Measurements from ENCODE around the gene RNF157. TPM values are rescaled to one million over a fixed set of nuclear protein-coding genes. Genes with fewer than 3 reads are reported as not detected.
"Not testable (repeated sequence)": the region's sequence is repeated elsewhere in the genome, so short reads cannot be mapped to it uniquely, and the experiment has no call there.

RNF157 gene
- total RNA-seq, 1 donor from 2014 or later = 6.8 TPM

DNA sequence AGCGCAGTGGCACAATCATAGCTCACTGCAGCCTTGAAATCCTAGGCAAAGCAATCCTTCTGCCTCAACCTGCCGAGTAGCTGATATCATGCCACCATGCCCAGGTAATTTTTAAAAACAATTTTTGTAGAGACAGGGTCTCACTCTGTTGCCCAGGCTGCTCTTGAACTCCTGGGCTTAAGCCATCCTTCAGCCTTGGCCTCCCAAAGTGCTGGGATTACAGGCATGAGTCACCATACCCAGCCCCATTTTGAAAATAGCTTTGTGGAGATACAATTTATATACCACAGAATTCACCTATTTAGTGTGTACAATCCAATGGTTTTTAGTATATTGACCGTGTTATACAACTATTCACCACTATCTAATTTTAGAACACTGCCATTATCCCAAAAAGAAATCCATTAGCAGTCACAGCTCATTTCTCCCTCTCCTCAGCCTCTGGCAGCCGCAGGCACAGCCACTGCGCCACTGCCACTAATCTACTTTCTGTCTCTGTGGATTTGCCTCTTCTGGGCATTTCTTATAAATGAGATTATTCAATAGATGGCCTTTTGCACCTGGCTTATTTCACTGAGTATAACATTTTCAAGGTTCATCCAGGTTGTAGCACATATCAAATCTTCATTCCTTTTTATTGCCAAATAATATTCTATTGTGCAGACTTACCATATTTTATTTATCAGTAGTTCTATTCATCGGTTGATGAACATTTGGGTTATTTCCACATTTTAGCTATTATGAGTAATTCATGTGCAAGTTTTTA, 6.5 kb downstream of the RNF157 start:
- H3K36me3 ChIP-seq (ENCODE audit: control insufficient read depth in 3 of 3, insufficient read depth in 3 of 3, low read length in 3 of 3) = no peaks in the 10 kb centered on the region
- no peak overlapping the region for H3K27ac ChIP-seq (ENCODE audit: low read depth, low read length)
- H3K4me3 ChIP-seq (ENCODE audit: low read length in 3 of 3) = no peak overlapping the region
- H3K27me3 ChIP-seq (ENCODE audit: control insufficient read depth in 3 of 3, insufficient read depth in 3 of 3, low read length in 3 of 3) = no peaks in the 10 kb centered on the region
- H3K9ac ChIP-seq (ENCODE audit: low read depth in 1 of 3, low read length in 3 of 3) = no peak overlapping the region
- H3K9me3 ChIP-seq (ENCODE audit: control insufficient read depth in 3 of 3, low read length in 3 of 3) = no peaks in the 10 kb centered on the region
- peaks cover 0 to 4% (median 0%) of the 10 kb centered on the region in 3 donors for H3K4me1 ChIP-seq (ENCODE audit: control insufficient read depth in 3 of 3, insufficient read depth in 3 of 3, low read length in 3 of 3)

DNA sequence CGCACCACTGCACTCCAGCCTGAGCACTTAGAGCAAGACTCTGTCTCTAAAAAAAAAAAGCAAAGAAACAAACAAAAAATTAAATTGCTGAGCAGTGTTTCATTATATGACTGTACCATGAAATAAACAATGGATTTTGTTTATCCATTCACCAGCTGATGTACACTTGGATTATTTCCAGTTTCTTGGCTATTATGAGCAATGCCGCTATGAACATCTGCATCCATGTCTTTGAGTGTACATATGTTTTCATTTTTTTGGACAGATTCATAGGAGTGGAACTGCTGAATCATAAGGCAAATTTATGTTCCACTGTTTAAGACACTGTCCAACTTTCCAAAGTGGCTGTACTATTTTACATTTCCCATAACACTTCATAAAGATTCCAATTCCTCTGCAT, 8.0 kb downstream of the RNF157 start:
- Histone ChIP-seq H3K4me1 (ENCODE audit: control insufficient read depth in 3 of 3, insufficient read depth in 3 of 3, low read length in 3 of 3) (peaks cover 0 to 4% (median 0%) of the 10 kb centered on the region in 3 donors), H3K9ac (ENCODE audit: low read depth in 1 of 3, low read length in 3 of 3) (no peak overlapping the region), H3K36me3 (ENCODE audit: control insufficient read depth in 3 of 3, insufficient read depth in 3 of 3, low read length in 3 of 3) (no peaks in the 10 kb centered on the region), H3K4me3 (ENCODE audit: low read length in 3 of 3) (no peak overlapping the region), H3K27me3 (ENCODE audit: control insufficient read depth in 3 of 3, insufficient read depth in 3 of 3, low read length in 3 of 3) (no peaks in the 10 kb centered on the region), H3K9me3 (ENCODE audit: control insufficient read depth in 3 of 3, low read length in 3 of 3) (no peaks in the 10 kb centered on the region), H3K27ac (ENCODE audit: low read depth, low read length) (no peak overlapping the region)

DNA sequence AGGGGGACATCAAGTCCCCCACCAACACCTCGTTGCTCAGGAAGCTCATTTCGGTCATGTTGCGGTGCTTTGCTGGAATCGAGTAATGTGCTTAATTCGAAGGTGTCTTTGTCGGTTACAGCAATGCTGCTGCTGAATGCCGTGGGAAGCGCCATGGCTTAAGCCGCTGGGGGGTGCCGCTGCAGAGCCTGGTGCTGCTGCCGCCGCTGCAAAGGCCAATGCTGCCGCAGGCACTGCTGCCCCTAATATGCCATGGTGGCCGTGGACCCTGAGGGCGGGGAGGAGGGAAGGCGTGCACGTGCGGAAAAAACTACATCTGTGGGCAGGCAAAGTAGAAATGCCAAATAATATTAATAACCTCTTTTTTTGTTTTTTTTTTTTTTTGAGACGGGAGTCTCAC, 13.5 kb downstream of the RNF157 start:
- not testable (repeated sequence) for H3K9ac ChIP-seq (ENCODE audit: low read depth in 1 of 3, low read length in 3 of 3); H3K27me3 ChIP-seq (ENCODE audit: control insufficient read depth in 3 of 3, insufficient read depth in 3 of 3, low read length in 3 of 3); H3K4me1 ChIP-seq (ENCODE audit: control insufficient read depth in 3 of 3, insufficient read depth in 3 of 3, low read length in 3 of 3); H3K27ac ChIP-seq (ENCODE audit: low read depth, low read length); H3K9me3 ChIP-seq (ENCODE audit: control insufficient read depth in 3 of 3, low read length in 3 of 3); H3K36me3 ChIP-seq (ENCODE audit: control insufficient read depth in 3 of 3, insufficient read depth in 3 of 3, low read length in 3 of 3); H3K4me3 ChIP-seq (ENCODE audit: low read length in 3 of 3)

DNA sequence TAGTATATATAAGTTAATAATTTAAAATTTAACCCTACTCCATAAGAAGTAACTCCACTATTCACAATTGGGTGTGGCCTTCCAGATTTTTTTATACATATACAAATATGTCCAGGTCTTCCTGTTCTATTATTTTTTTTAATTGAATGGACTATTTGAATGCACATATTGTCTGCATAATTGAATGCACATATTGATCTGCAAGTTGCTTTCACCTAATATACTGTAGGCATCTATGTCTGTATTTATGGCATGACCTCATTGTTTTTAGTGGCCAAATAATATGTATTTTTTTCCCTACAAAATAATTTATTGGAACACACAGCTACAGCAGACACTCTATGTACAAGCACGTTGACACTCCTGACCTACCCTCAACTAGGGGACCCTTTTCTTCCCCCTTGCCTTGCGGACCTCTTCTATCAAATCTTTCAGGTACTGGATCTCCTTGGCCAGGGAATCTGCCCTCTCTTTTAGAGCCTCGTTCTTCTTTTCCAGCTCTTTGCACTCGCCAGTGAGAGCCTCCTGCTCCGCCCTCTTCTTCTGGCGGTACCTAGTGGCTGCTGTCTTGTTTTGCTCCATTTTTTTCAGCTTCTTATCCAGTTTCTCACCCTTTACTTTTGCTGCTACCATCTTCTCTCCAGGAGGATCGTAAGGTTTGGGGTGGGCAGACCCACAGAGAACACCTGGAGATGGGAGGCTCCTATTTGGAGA, 14.8 kb downstream of the RNF157 start:
- H3K9me3 ChIP-seq (ENCODE audit: control insufficient read depth in 3 of 3, low read length in 3 of 3); H3K27me3 ChIP-seq (ENCODE audit: control insufficient read depth in 3 of 3, insufficient read depth in 3 of 3, low read length in 3 of 3); H3K9ac ChIP-seq (ENCODE audit: low read depth in 1 of 3, low read length in 3 of 3); H3K27ac ChIP-seq (ENCODE audit: low read depth, low read length); H3K4me1 ChIP-seq (ENCODE audit: control insufficient read depth in 3 of 3, insufficient read depth in 3 of 3, low read length in 3 of 3); H3K36me3 ChIP-seq (ENCODE audit: control insufficient read depth in 3 of 3, insufficient read depth in 3 of 3, low read length in 3 of 3); H3K4me3 ChIP-seq (ENCODE audit: low read length in 3 of 3): not testable (repeated sequence)

DNA sequence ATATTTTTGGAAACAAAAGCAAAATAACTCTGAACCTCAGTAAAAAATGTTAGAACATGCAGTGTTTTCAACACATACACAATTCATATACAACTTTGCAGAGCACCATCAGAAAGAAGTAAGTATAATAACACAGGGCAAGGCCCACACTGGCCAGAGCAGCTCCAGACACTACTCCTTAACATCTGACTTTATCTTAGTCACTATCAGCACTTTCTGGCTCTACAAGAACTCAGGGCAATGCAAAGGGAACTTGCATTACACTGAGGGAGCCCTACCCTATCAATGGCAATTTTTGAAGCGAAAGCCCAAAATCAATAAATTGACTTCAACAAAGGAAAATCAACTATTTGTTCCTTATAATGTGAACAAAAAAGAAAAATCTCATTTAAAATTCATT, 16.5 kb downstream of the RNF157 start:
- no peak overlapping the region for H3K4me3 ChIP-seq (ENCODE audit: low read length in 3 of 3)
- H3K27me3 ChIP-seq (ENCODE audit: control insufficient read depth in 3 of 3, insufficient read depth in 3 of 3, low read length in 3 of 3) = no peaks in the 10 kb centered on the region
- H3K4me1 ChIP-seq (ENCODE audit: control insufficient read depth in 3 of 3, insufficient read depth in 3 of 3, low read length in 3 of 3) = no peaks in the 10 kb centered on the region
- H3K9ac ChIP-seq (ENCODE audit: low read depth in 1 of 3, low read length in 3 of 3) = no peak overlapping the region
- H3K9me3 ChIP-seq (ENCODE audit: control insufficient read depth in 3 of 3, low read length in 3 of 3) = no peaks in the 10 kb centered on the region
- H3K27ac ChIP-seq (ENCODE audit: low read depth, low read length) = no peak overlapping the region
- H3K36me3 ChIP-seq (ENCODE audit: control insufficient read depth in 3 of 3, insufficient read depth in 3 of 3, low read length in 3 of 3) = no peaks in the 10 kb centered on the region

DNA sequence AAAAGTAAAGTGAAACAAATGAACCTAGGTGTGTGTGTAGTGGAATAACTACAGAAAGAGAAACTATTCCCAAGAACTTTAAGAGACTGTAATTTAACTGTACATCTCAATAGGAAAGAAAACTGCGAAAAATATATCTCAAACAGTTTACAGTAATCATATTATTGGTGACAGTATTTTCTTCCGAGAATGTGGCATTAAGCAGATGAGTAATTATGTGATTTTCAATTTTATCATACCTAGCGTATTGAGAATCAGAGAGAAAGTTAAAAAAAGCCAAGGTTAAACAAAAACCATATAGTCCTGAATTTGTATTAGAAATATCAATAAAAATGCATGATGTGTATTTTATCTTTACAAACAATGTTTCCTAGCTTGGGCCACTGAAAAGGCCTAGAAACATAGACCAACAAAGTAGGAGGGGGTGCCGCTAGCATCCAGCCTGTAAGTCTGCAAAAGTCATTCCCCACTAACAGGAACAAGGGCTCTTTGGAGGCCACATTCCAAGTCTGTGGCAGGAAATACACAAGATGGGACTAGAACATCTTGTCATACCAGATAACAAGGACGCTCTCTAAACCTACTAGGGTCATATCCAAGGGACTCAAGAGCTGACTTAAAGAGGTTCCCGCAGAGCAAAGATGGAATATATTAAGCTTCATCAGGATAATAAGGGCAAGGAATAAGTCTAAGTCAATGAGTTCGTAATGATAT, 20.5 kb downstream of the RNF157 start:
- Histone ChIP-seq H3K4me1 (ENCODE audit: control insufficient read depth in 3 of 3, insufficient read depth in 3 of 3, low read length in 3 of 3) (no peaks in the 10 kb centered on the region), H3K9ac (ENCODE audit: low read depth in 1 of 3, low read length in 3 of 3) (no peak overlapping the region), H3K27me3 (ENCODE audit: control insufficient read depth in 3 of 3, insufficient read depth in 3 of 3, low read length in 3 of 3) (no peaks in the 10 kb centered on the region), H3K9me3 (ENCODE audit: control insufficient read depth in 3 of 3, low read length in 3 of 3) (no peaks in the 10 kb centered on the region), H3K27ac (ENCODE audit: low read depth, low read length) (no peak overlapping the region), H3K36me3 (ENCODE audit: control insufficient read depth in 3 of 3, insufficient read depth in 3 of 3, low read length in 3 of 3) (no peaks in the 10 kb centered on the region), H3K4me3 (ENCODE audit: low read length in 3 of 3) (no peak overlapping the region)

DNA sequence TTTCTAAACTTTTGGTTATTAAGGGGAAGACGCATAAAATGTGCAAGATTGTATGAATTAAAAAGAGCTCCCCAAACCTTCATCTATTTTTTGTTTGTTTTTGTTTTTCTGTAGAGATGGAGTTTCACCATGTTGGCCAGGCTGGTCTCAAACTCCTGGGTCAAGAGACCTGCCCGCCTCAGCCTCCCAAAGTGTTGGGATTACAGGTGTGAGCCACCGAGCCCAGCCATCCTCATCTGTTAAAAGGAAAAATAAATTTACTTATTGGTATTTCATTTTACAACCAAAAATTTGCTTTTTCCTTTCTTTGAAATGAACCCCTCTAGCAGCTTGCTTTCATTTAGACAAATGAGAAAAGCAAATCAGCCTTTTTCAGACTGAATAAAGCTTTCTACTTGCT, 23.2 kb downstream of the RNF157 start:
- no peaks in the 10 kb centered on the region for H3K27me3 ChIP-seq (ENCODE audit: control insufficient read depth in 3 of 3, insufficient read depth in 3 of 3, low read length in 3 of 3)
- H3K36me3 ChIP-seq (ENCODE audit: control insufficient read depth in 3 of 3, insufficient read depth in 3 of 3, low read length in 3 of 3) = no peaks in the 10 kb centered on the region
- H3K27ac ChIP-seq (ENCODE audit: low read depth, low read length) = no peak overlapping the region
- H3K4me1 ChIP-seq (ENCODE audit: control insufficient read depth in 3 of 3, insufficient read depth in 3 of 3, low read length in 3 of 3) = no peaks in the 10 kb centered on the region
- no peak overlapping the region for H3K9ac ChIP-seq (ENCODE audit: low read depth in 1 of 3, low read length in 3 of 3)
- H3K4me3 ChIP-seq (ENCODE audit: low read length in 3 of 3) = no peak overlapping the region
- no peaks in the 10 kb centered on the region for H3K9me3 ChIP-seq (ENCODE audit: control insufficient read depth in 3 of 3, low read length in 3 of 3)

DNA sequence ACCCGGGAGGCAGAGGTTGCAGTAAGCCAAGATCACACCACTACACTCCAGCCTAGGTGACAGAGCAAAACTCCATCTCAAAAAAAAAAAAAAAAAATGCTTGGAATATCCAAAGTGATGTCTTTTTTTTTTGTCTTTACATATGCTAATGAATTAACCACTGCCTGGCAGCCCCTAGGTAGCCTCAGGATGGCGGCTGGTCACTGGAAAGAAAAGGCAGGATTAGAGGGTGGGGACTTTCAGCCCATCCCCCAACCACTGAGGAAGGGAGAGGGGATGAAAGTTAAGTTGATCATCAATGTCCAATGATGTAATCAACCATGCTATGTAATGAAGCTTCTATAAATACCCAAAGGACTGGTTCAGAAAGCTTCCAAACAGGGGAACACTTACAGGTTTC, 26.8 kb downstream of the RNF157 start:
- Histone ChIP-seq H3K36me3 (ENCODE audit: control insufficient read depth in 3 of 3, insufficient read depth in 3 of 3, low read length in 3 of 3) (no peaks in the 10 kb centered on the region), H3K27ac (ENCODE audit: low read depth, low read length) (no peak overlapping the region), H3K4me1 (ENCODE audit: control insufficient read depth in 3 of 3, insufficient read depth in 3 of 3, low read length in 3 of 3) (peaks cover 0 to 5% (median 0%) of the 10 kb centered on the region in 3 donors), H3K4me3 (ENCODE audit: low read length in 3 of 3) (no peak overlapping the region), H3K27me3 (ENCODE audit: control insufficient read depth in 3 of 3, insufficient read depth in 3 of 3, low read length in 3 of 3) (no peaks in the 10 kb centered on the region), H3K9me3 (ENCODE audit: control insufficient read depth in 3 of 3, low read length in 3 of 3) (no peaks in the 10 kb centered on the region), H3K9ac (ENCODE audit: low read depth in 1 of 3, low read length in 3 of 3) (no peak overlapping the region)

DNA sequence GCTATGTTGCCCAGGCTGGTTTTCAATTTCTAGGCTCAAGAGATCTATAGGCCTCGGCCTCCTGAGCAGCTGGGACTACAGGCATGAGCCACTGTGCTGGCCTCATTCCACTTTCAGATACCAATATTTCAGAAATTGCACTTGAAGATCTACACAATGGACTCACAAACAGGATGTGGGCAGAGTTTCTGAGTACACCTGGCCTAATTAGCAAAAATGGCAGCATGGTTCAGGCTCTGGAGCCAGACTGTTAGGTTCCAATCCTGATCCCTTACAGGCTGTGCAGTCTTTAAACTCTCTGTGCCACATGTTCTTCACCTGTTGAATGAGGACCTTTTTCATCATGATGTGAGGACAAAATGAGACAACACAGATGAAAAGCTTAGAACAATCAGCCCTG, 32.2 kb downstream of the RNF157 start:
- Histone ChIP-seq H3K4me3 (ENCODE audit: low read length in 3 of 3) (peak overlapping the region in 1 of 3 donors; percentile 12), H3K27me3 (ENCODE audit: control insufficient read depth in 3 of 3, insufficient read depth in 3 of 3, low read length in 3 of 3) (no peaks in the 10 kb centered on the region), H3K9me3 (ENCODE audit: control insufficient read depth in 3 of 3, low read length in 3 of 3) (no peaks in the 10 kb centered on the region), H3K4me1 (ENCODE audit: control insufficient read depth in 3 of 3, insufficient read depth in 3 of 3, low read length in 3 of 3) (peaks cover 14 to 28% (median 17%) of the 10 kb centered on the region in 3 donors), H3K9ac (ENCODE audit: low read depth in 1 of 3, low read length in 3 of 3) (no peak overlapping the region), H3K36me3 (ENCODE audit: control insufficient read depth in 3 of 3, insufficient read depth in 3 of 3, low read length in 3 of 3) (no peaks in the 10 kb centered on the region), H3K27ac (ENCODE audit: low read depth, low read length) (peak overlapping the region; percentile 36)

Measured in skeletal muscle tissue (tissue), 4 donors.